ENCODE data around the gene ABCC9. TPM values are rescaled to one million over a fixed set of nuclear protein-coding genes. Genes with fewer than 3 reads are reported as not detected.

The ABCC9 gene
- total RNA-seq (2014; rRNA removed; shearing (Covaris generic)) (41.7 and 44.3 TPM in 2 replicates), polyA plus RNA-seq (2016; fragmentation: Nextera tagmentation; extraction: Ambion mirVana) (12.7 and 14.2 TPM in 2 replicates)

DNA sequence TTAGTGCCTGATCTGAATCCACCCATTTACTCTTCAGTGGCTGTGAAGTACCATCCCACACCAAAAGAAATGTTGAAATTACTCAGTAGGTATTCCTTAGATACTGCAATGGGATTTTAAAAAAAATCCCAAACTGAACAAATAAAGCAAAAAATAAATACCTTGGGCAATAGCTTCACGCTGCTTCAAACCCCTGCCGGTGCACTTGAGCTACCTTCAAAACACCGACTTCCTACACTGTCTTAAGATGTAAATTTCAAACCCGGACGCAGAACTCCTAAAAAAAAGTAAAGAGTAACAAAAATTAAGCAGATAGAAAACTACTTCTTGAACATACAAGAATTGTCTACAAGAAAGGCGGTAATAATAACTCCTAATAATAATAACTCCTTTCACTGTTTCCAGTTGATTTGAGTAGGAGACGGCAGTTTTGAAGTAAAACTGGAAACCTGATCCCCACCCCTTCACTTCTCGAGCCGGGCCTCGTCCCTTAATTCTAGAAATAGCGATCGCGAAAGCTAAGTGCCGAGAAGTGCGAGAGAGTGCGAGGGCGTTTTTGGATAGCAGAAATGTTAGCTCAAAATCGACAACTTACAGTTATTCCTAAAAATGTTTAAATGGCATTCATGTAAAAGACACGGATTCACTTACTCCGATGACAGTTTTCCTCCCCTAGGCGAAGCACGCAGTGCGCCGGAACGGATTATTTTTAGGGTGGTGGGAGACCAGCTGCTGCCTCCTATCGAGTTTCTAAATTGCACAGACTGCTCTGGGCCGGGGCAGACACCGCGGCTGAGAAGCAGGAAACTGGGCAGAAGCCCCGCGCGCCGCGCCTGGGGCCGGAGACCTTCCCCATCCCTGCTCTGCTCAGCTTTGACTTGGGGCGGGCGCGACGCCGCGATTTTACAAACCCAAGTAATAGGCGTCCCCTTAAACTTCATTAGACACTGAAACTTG is at the start of gene ABCC9:
TSS of gene ABCC9 (minus strand) at position 878 of the 957 bp plus-strand sequence. CDS start 4,752 bp downstream, outside the sequence.
- peak; percentile 64 for DNase-seq
- Histone ChIP-seq H3K4me3 (peak within 1 kb of the TSS; percentile 75), H3K4me1 (ENCODE audit: insufficient read depth) (peaks cover 6% of the 10 kb centered on the region; the same call in 1 of the 2 replicates), H3K9me2 (ENCODE audit: insufficient read depth) (no peaks in the 10 kb centered on the region), H3K9me3 (ENCODE audit: low read depth) (no peaks in the 10 kb centered on the region), H2AFZ (peak within 1 kb of the TSS; percentile 91), H4K20me1 (ENCODE audit: insufficient read depth) (no peaks in the 10 kb centered on the region), H3K9ac (peak within 1 kb of the TSS; percentile 83), H3K36me3 (ENCODE audit: low read depth) (peaks cover 4% of the 10 kb centered on the region; the same call in 1 of the 2 replicates), H3F3A (ENCODE audit: insufficient read depth) (peaks cover 9% of the 10 kb centered on the region; the same call in 1 of the 2 replicates), H3K79me2 (ENCODE audit: insufficient read depth) (peaks cover 24% of the 10 kb centered on the region; the same call in 1 of the 2 replicates), H3K4me2 (ENCODE audit: unreplicated experiment) (peak within 1 kb of the TSS; percentile 97), H3K27me3 (replicated peaks; ENCODE audit: insufficient read depth) (no peaks in the 10 kb centered on the region), H3K27ac (peak within 1 kb of the TSS; percentile 68)
- 1 to 2% methylated on average over 42 of the region's 42 CpGs for WGBS, 2 experiments (ENCODE audit: low coverage in 1 of 2, low lambda C conversion rate in 2 of 2, missing lambda C conversion rate in 2 of 2)
- TF ChIP-seq EZH2 (IDR thresholded peaks at IDR 0.05; ENCODE audit: insufficient read depth, poor library complexity, severe bottlenecking) = no peak
- no peak for TF ChIP-seq EZH2phosphoT487 (IDR thresholded peaks at IDR 0.05; ENCODE audit: insufficient read depth, low read depth)
- in situ Hi-C loops (cut with MboI) = no loop called here

DNA sequence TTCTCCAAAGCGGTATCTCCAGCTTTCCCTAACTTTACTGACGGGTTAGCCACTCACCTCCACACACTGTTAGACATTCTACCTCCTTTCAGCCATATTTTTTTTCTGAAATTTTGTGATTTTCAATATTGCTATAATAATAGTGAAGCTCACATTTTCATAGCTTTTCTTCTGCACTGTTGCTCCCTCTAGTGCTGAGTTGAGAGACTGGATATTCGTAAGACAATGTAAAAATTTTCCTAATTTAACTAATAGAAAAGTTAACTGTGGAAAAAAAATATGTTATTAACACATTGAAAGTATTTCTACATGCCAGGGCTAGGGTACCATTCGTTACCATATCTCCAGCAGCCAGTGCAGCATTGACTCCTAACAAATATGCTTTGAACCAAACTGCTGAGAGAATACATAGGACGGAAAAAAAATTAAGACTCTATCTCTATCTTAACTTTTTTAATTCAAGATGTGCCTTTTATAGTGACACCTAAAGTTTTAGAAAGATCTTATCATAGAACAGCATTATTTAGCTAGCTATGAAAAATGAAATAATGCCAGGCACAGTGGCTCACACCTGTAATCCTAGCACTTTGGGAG is 48.7 kb upstream of the ABCC9 start:
- no peak for TF ChIP-seq EZH2 (IDR thresholded peaks at IDR 0.05; ENCODE audit: insufficient read depth, poor library complexity, severe bottlenecking)
- TF ChIP-seq EZH2phosphoT487 (IDR thresholded peaks at IDR 0.05; ENCODE audit: insufficient read depth, low read depth) = no peak
- DNase-seq = peak; percentile 72
- Histone ChIP-seq H3F3A (ENCODE audit: insufficient read depth) (no peaks in the 10 kb centered on the region), H3K4me2 (ENCODE audit: unreplicated experiment) (no peak overlapping the region), H3K4me3 (no peak overlapping the region), H3K79me2 (ENCODE audit: insufficient read depth) (no peaks in the 10 kb centered on the region), H4K20me1 (ENCODE audit: insufficient read depth) (no peaks in the 10 kb centered on the region), H2AFZ (peak overlapping the region; percentile 42), H3K9me2 (ENCODE audit: insufficient read depth) (no peaks in the 10 kb centered on the region), H3K9ac (no peak overlapping the region), H3K36me3 (ENCODE audit: low read depth) (no peaks in the 10 kb centered on the region), H3K27me3 (replicated peaks; ENCODE audit: insufficient read depth) (no peaks in the 10 kb centered on the region), H3K27ac (no peak overlapping the region), H3K9me3 (ENCODE audit: low read depth) (no peaks in the 10 kb centered on the region), H3K4me1 (ENCODE audit: insufficient read depth) (no peaks in the 10 kb centered on the region)
- WGBS, 2 experiments (ENCODE audit: low coverage in 1 of 2, low lambda C conversion rate in 2 of 2, missing lambda C conversion rate in 2 of 2) = 39 to 42% methylated on average over 5 of the region's 5 CpGs
- in situ Hi-C loops (cut with MboI) = loop anchor here (10.0 kb wide), 1 partner anchor 285 kb away; no protein-coding TSS in a partner anchor

GRCh38 chr12:21988619-21989018 is 47.4 kb upstream of the ABCC9 start:
- Histone ChIP-seq H3K9me2 (ENCODE audit: insufficient read depth) (no peaks in the 10 kb centered on the region), H4K20me1 (ENCODE audit: insufficient read depth) (no peaks in the 10 kb centered on the region), H3K9me3 (ENCODE audit: low read depth) (no peaks in the 10 kb centered on the region), H3K27me3 (replicated peaks; ENCODE audit: insufficient read depth) (no peaks in the 10 kb centered on the region), H2AFZ (no peak overlapping the region), H3K4me3 (no peak overlapping the region), H3F3A (ENCODE audit: insufficient read depth) (no peaks in the 10 kb centered on the region), H3K27ac (no peak overlapping the region), H3K9ac (no peak overlapping the region), H3K79me2 (ENCODE audit: insufficient read depth) (no peaks in the 10 kb centered on the region), H3K4me1 (ENCODE audit: insufficient read depth) (no peaks in the 10 kb centered on the region), H3K4me2 (ENCODE audit: unreplicated experiment) (no peak overlapping the region), H3K36me3 (ENCODE audit: low read depth) (no peaks in the 10 kb centered on the region)
- WGBS, 2 experiments (ENCODE audit: low coverage in 1 of 2, low lambda C conversion rate in 2 of 2, missing lambda C conversion rate in 2 of 2) = 100% methylated on average over 1 of the region's 1 CpG
- in situ Hi-C loops (cut with MboI) = loop anchor here (10.0 kb wide), 1 partner anchor 284 kb away; no protein-coding TSS in a partner anchor
- DNase-seq = no peak
- TF ChIP-seq EZH2phosphoT487 (IDR thresholded peaks at IDR 0.05; ENCODE audit: insufficient read depth, low read depth) = no peak
- no peak for TF ChIP-seq EZH2 (IDR thresholded peaks at IDR 0.05; ENCODE audit: insufficient read depth, poor library complexity, severe bottlenecking)

DNA sequence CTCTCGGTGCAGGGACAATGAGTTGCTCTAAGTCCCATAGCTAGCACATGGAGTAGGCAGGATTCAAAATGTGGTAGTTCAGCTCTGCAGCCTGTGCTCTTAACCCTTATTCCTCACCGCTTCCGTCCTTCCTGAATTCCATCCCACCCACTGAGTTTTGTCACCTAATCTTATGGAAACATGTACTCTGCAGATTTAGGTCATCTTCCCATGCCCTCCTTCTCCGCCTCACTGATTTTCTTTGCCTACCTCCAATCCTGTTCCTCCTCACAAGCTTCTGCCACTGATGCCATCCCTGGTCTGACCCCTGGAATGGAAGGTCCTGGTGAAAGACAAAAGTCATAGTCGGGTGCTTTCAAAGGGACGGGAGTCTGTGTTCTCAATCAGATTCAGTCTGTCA is 46.5 kb upstream of the ABCC9 start:
- Histone ChIP-seq H3K9me3 (ENCODE audit: low read depth) (no peaks in the 10 kb centered on the region), H4K20me1 (ENCODE audit: insufficient read depth) (no peaks in the 10 kb centered on the region), H2AFZ (no peak overlapping the region), H3K79me2 (ENCODE audit: insufficient read depth) (no peaks in the 10 kb centered on the region), H3K4me2 (ENCODE audit: unreplicated experiment) (no peak overlapping the region), H3K9me2 (ENCODE audit: insufficient read depth) (no peaks in the 10 kb centered on the region), H3K27me3 (replicated peaks; ENCODE audit: insufficient read depth) (no peaks in the 10 kb centered on the region), H3K4me3 (no peak overlapping the region), H3F3A (ENCODE audit: insufficient read depth) (no peaks in the 10 kb centered on the region), H3K9ac (no peak overlapping the region), H3K27ac (no peak overlapping the region), H3K4me1 (ENCODE audit: insufficient read depth) (no peaks in the 10 kb centered on the region), H3K36me3 (ENCODE audit: low read depth) (no peaks in the 10 kb centered on the region)
- no peak for DNase-seq
- WGBS, 2 experiments (ENCODE audit: low coverage in 1 of 2, low lambda C conversion rate in 2 of 2, missing lambda C conversion rate in 2 of 2) = 88 to 90% methylated on average over 6 of the region's 6 CpGs
- no peak for TF ChIP-seq EZH2phosphoT487 (IDR thresholded peaks at IDR 0.05; ENCODE audit: insufficient read depth, low read depth)
- no peak for TF ChIP-seq EZH2 (IDR thresholded peaks at IDR 0.05; ENCODE audit: insufficient read depth, poor library complexity, severe bottlenecking)
- in situ Hi-C loops (cut with MboI) = loop anchor here (10.0 kb wide), 1 partner anchor 283 kb away; no protein-coding TSS in a partner anchor

All from GM23248 (cell line).